ENCODE measurements around the gene KRT15.
A peak's percentile ranks its signal among the peaks of the same experiment; 100 is the strongest.

KRT15 gene

DNA sequence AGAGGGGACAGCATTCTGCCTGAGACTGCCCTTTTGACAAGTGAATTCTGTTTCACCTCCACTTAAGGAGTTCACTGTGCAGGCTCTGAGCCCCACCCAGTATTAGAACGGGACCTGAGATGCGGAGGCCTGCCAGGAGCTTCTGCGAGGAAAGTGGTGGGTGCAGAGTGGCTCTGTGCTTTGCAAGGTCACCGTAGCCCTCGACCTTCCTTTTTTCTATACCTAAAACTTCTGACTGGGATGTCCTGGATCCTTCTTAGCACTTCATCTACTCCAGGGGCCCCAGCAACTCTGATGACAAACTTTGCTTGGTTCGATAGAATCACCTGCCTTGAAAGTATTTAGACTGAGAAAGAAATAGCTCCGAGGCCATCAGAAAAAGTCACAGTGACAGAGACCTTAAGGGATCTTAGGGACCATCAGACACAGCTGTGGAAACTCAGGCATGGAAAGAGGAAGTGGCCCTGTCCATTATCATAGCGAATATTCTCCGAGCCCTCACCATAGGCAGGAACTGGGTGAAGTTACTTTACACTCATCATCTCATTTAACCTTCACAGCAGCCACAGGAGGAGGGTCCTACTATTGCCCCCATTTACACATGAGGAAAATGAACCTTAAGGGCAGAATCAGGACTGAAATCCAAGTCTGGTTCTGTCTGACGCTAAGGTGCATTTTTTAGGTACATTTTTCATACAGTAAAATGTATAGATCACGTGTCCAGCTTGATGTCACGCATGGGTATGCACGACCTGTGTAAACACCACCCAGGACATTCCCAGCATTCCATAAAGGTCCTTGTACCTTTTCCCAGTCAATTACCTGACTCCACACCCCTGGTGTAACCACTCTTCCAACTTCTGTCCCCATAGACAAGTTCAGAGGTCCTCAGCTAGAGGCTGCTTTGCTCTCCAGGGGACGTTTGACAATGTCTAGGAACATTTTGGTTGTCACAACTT lies 12.6 kb downstream of the KRT15 start:
- Histone ChIP-seq H3K9ac (ENCODE audit: low read length in 5 of 5) (no peak overlapping the region), H3K4me1 (ENCODE audit: control insufficient read depth in 5 of 5, insufficient read depth in 5 of 5, low read length in 5 of 5) (no peaks in the 10 kb centered on the region), H3K27ac (ENCODE audit: low read depth, low read length) (no peak overlapping the region), H3K27me3 (ENCODE audit: control insufficient read depth in 5 of 5, insufficient read depth in 4 of 5, low read length in 5 of 5) (peaks cover 0 to 9% (median 6%) of the 10 kb centered on the region in 5 donors), H3K36me3 (ENCODE audit: control insufficient read depth in 5 of 5, insufficient read depth in 5 of 5, low read length in 5 of 5) (no peaks in the 10 kb centered on the region), H3K9me3 (ENCODE audit: control insufficient read depth in 5 of 5, low read length in 5 of 5) (no peaks in the 10 kb centered on the region), H3K4me3 (ENCODE audit: low read depth in 1 of 5, low read length in 5 of 5) (no peak overlapping the region)

DNA sequence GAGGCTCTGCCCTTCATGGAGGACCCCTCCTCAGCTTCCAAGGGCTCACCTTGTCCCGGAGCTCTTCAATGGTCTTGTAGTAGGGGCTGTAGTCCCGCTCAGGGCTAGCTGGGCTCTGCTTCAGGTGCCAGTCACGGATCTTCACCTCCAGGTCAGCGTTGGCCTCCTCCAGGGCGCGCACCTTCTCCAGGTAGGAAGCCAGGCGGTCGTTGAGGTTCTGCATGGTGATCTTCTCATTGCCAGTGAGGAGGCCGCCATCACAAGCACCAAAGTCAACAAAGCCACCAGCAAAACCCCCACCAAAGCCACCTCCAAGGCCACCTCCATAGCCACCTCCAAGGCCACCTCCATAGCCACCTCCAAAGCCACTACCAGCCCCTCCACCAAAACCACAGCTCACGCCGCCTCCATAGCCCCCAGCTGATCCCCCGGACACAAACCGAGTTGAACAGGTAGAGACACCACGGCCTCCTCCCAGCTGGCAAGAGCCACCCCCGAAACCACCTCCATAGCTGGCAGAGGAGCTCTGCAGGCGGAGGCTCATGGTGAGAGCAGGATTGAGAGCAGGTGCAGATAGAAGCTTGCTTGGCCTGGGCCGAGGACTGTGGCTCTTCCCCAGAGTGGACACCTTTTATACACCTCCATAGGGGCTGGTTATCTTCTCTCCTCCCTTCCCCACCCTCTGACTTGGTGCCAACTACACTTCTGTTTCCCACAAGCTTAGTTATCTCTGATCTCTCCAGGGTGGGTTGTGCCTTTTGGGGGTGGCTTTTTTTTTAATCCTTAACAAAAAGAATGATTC lies 13.5 kb downstream of the KRT15 start, which contains the start of gene KRT13:
Gene KRT13 (minus strand): TSS at position 606 of the 802 bp plus-strand sequence. CDS start 62 bp downstream, at position 544.
- no peaks in the 10 kb centered on the region for H3K4me1 ChIP-seq (ENCODE audit: control insufficient read depth in 5 of 5, insufficient read depth in 5 of 5, low read length in 5 of 5)
- H3K27ac ChIP-seq (ENCODE audit: low read depth, low read length): no peak within 1 kb of the TSS
- no peak within 1 kb of the TSS for H3K9ac ChIP-seq (ENCODE audit: low read length in 5 of 5)
- no peaks in the 10 kb centered on the region for H3K36me3 ChIP-seq (ENCODE audit: control insufficient read depth in 5 of 5, insufficient read depth in 5 of 5, low read length in 5 of 5)
- H3K27me3 ChIP-seq (ENCODE audit: control insufficient read depth in 5 of 5, insufficient read depth in 4 of 5, low read length in 5 of 5): peaks cover 1 to 10% (median 4%) of the 10 kb centered on the region in 5 donors
- no peak within 1 kb of the TSS for H3K4me3 ChIP-seq (ENCODE audit: low read depth in 1 of 5, low read length in 5 of 5)
- no peaks in the 10 kb centered on the region for H3K9me3 ChIP-seq (ENCODE audit: control insufficient read depth in 5 of 5, low read length in 5 of 5)

DNA sequence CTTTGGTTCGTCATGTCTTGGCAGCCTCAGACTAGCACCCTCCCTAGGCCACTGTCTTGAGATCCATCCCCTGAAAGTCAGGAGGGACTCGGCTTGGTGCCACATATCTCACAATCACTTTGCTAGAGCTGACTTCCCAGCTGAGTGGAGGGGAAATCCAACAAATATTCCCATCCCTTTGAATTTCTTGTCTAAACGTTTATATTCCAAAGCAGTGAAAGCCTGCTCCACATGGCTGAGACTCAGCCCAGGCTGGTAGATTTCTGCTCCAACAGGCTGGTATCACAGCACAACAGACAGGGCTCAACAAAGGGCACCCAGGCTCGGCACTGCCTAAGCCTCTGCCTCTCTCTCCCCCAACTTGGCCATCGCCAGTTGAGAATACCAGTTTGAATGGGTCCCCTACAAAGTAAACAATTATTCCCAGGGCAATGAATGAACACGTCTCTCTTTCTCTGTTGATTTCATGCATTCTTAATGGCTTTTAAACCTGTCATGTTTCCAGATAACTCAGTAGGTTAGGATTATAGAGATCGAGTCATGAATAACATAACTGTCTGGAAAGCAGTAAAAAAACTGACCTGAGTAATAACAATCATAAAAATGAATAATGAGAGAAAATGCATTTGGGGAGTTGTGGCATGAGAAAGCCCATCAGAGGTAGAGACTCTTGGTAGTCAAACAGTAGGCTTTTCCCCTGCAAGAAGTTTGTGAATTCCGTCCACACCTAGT lies 14.3 kb downstream of the KRT15 start:
- Histone ChIP-seq H3K9me3 (ENCODE audit: control insufficient read depth in 5 of 5, low read length in 5 of 5) (no peaks in the 10 kb centered on the region), H3K27ac (ENCODE audit: low read depth, low read length) (no peak overlapping the region), H3K36me3 (ENCODE audit: control insufficient read depth in 5 of 5, insufficient read depth in 5 of 5, low read length in 5 of 5) (no peaks in the 10 kb centered on the region)

DNA sequence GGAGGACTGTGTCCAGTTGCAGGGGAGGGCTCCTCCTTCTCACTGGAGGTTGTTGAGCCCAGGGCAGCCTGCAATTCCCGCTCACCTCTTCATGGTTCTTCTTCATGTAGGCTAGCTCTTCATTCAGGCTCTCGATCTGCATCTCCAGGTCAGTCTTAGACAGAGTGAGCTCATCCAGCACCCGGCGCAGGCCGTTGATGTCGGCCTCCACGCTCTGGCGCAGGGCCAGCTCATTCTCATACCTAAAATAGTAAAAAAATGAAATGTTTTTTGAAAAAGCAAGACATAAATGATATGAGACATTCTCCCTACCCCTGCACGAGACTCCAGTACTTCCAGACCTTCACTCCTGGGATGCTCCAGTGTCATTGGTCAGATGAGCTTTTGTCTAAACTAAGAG lies 15.5 kb downstream of the KRT15 start:
- H3K4me1 ChIP-seq (ENCODE audit: control insufficient read depth in 5 of 5, insufficient read depth in 5 of 5, low read length in 5 of 5): peaks cover 0 to 6% (median 0%) of the 10 kb centered on the region in 5 donors
- no peak overlapping the region for H3K4me3 ChIP-seq (ENCODE audit: low read depth in 1 of 5, low read length in 5 of 5)
- H3K36me3 ChIP-seq (ENCODE audit: control insufficient read depth in 5 of 5, insufficient read depth in 5 of 5, low read length in 5 of 5): no peaks in the 10 kb centered on the region
- no peak overlapping the region for H3K9ac ChIP-seq (ENCODE audit: low read length in 5 of 5)
- no peaks in the 10 kb centered on the region for H3K9me3 ChIP-seq (ENCODE audit: control insufficient read depth in 5 of 5, low read length in 5 of 5)
- H3K27me3 ChIP-seq (ENCODE audit: control insufficient read depth in 5 of 5, insufficient read depth in 4 of 5, low read length in 5 of 5): peaks cover 3 to 17% (median 9%) of the 10 kb centered on the region in 5 donors
- no peak overlapping the region for H3K27ac ChIP-seq (ENCODE audit: low read depth, low read length)

More for the DNA sequence above, 14.3 kb downstream of the KRT15 start:
- Histone ChIP-seq H3K27me3 (ENCODE audit: control insufficient read depth in 5 of 5, insufficient read depth in 4 of 5, low read length in 5 of 5) (peaks cover 2 to 14% (median 7%) of the 10 kb centered on the region in 5 donors), H3K4me3 (ENCODE audit: low read depth in 1 of 5, low read length in 5 of 5) (no peak overlapping the region), H3K4me1 (ENCODE audit: control insufficient read depth in 5 of 5, insufficient read depth in 5 of 5, low read length in 5 of 5) (no peaks in the 10 kb centered on the region), H3K9ac (ENCODE audit: low read length in 5 of 5) (no peak overlapping the region)

DNA sequence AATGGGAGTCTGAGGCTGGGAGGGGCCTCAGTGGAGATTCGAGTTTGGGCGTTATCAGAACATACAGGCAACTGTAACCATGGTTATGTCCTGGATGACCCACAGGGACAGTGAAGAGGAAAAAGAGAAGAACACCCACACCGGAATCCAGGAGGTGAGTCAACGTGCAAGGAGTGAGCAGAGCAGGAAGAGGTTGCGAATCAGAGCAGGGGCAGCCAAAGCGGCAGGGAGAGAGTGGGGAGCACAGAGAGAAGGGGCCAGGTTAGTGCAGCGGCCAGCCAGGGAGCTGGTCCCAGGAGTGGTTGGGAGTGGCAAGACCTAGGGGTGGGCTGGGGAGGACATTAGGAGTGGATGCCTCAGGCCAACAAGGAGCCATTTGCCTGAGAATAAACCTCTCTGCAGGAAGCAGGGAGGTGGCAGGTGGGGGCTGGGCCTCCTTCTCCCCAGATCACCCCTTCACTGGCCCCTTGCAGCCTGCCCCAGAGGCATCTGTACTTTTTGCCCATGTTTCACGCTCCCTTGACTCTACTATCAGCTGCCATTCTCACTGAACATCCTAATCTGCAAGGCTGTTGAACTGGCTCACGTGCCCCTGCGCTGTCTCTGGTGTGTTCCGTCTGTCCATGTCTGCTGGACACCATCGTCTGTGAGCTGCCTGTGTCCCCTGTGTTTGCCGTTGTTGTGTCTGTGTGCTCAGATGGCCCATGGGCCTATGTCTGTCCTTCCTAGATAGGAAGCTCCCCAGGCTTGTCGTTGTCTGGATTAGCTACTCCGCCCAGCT lies 18.4 kb downstream of the KRT15 start:
- Histone ChIP-seq H3K27ac (ENCODE audit: low read depth, low read length) (no peak overlapping the region), H3K27me3 (ENCODE audit: control insufficient read depth in 5 of 5, insufficient read depth in 4 of 5, low read length in 5 of 5) (peaks cover 0 to 15% (median 10%) of the 10 kb centered on the region in 5 donors), H3K4me3 (ENCODE audit: low read depth in 1 of 5, low read length in 5 of 5) (no peak overlapping the region)

DNA sequence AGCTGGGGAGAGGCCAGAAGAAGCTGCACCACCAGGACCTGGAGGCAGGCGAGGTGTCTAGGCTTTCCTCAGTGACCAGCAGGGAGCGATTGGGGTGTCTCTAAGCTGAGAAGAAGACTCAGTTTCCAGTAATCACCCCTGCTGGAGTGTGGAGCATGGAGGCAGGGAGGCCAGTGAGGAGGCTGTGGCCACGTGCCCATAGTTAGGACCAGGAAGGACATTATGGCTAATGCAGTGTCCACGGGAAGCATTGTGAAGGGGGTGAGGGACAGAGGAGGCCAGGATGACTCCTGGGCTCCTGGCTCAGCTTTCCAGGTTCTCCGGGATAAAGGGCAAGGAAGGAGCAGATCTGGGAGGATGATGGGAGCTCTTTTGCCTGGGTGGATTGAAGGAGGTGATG lies 19.0 kb downstream of the KRT15 start:
- no peak overlapping the region for H3K27ac ChIP-seq (ENCODE audit: low read depth, low read length)
- H3K27me3 ChIP-seq (ENCODE audit: control insufficient read depth in 5 of 5, insufficient read depth in 4 of 5, low read length in 5 of 5): peaks cover 0 to 15% (median 10%) of the 10 kb centered on the region in 5 donors
- H3K9me3 ChIP-seq (ENCODE audit: control insufficient read depth in 5 of 5, low read length in 5 of 5): no peaks in the 10 kb centered on the region
- no peak overlapping the region for H3K9ac ChIP-seq (ENCODE audit: low read length in 5 of 5)
- H3K4me1 ChIP-seq (ENCODE audit: control insufficient read depth in 5 of 5, insufficient read depth in 5 of 5, low read length in 5 of 5): peaks cover 0 to 12% (median 4%) of the 10 kb centered on the region in 5 donors
- H3K4me3 ChIP-seq (ENCODE audit: low read depth in 1 of 5, low read length in 5 of 5): no peak overlapping the region
- H3K36me3 ChIP-seq (ENCODE audit: control insufficient read depth in 5 of 5, insufficient read depth in 5 of 5, low read length in 5 of 5): no peaks in the 10 kb centered on the region

More for the DNA sequence above, 18.4 kb downstream of the KRT15 start:
- Histone ChIP-seq H3K9ac (ENCODE audit: low read length in 5 of 5) (no peak overlapping the region), H3K9me3 (ENCODE audit: control insufficient read depth in 5 of 5, low read length in 5 of 5) (no peaks in the 10 kb centered on the region), H3K36me3 (ENCODE audit: control insufficient read depth in 5 of 5, insufficient read depth in 5 of 5, low read length in 5 of 5) (no peaks in the 10 kb centered on the region), H3K4me1 (ENCODE audit: control insufficient read depth in 5 of 5, insufficient read depth in 5 of 5, low read length in 5 of 5) (peaks cover 0 to 12% (median 4%) of the 10 kb centered on the region in 5 donors)

DNA sequence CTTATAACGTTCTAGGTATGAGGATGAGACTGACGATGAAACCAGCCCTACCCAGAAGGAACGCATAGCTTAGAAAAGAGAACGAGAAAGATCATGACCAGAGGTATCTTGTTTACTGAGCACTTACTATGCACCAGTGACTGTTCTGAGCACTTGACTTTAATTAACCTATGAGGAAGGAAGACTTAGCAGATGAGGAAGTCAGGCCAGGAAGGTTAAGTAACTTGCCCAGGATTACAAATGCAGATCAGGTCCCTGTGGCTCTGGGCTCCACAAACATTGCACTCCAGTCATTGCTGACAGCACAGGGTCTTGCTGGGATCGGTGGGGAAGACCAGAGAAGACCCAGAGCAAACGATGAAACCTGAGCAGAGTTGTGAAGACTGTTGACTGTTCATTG lies 20.4 kb downstream of the KRT15 start:
- Histone ChIP-seq H3K4me1 (ENCODE audit: control insufficient read depth in 5 of 5, insufficient read depth in 5 of 5, low read length in 5 of 5) (peaks cover 0 to 14% (median 4%) of the 10 kb centered on the region in 5 donors), H3K9me3 (ENCODE audit: control insufficient read depth in 5 of 5, low read length in 5 of 5) (no peaks in the 10 kb centered on the region), H3K9ac (ENCODE audit: low read length in 5 of 5) (no peak overlapping the region), H3K4me3 (ENCODE audit: low read depth in 1 of 5, low read length in 5 of 5) (no peak overlapping the region), H3K36me3 (ENCODE audit: control insufficient read depth in 5 of 5, insufficient read depth in 5 of 5, low read length in 5 of 5) (no peaks in the 10 kb centered on the region), H3K27me3 (ENCODE audit: control insufficient read depth in 5 of 5, insufficient read depth in 4 of 5, low read length in 5 of 5) (peaks cover 0 to 15% (median 10%) of the 10 kb centered on the region in 5 donors), H3K27ac (ENCODE audit: low read depth, low read length) (no peak overlapping the region)

DNA sequence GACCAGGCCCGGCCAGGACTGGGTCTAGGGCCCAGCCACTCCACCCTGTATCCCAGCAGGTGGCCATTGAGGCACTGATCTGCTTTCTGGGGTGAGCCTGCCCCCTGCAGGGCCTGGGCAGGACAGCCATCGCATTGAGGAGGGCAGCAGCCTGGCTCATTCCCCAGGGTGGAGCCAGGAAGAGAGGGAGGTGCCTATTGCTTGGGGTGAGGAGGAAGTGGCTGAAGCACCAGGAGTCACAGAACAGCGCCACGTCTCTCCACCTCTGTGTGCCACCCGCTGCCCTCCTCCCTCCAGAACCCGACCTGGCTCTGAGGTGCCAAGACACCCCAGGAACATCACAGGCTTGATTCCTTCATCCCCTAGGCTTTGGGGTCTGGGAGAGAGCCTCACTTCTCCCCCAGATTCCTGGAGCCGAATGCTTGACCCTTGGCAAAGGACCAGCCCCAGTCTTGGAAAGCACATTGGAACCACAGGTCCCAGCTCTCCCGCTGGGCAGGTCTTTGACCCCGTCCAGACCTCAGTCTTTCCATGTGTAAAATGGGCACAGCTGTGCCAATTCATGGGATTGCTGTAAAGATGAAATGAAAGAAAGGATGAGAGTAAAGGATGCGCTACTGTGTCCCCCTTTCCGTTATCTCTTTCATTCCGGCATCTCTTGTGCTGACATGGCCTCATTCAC lies 21.7 kb downstream of the KRT15 start:
- Histone ChIP-seq H3K27me3 (ENCODE audit: control insufficient read depth in 5 of 5, insufficient read depth in 4 of 5, low read length in 5 of 5) (peaks cover 0 to 15% (median 10%) of the 10 kb centered on the region in 5 donors), H3K4me3 (ENCODE audit: low read depth in 1 of 5, low read length in 5 of 5) (peak overlapping the region in 1 of 5 donors; percentile 7), H3K9ac (ENCODE audit: low read length in 5 of 5) (no peak overlapping the region), H3K4me1 (ENCODE audit: control insufficient read depth in 5 of 5, insufficient read depth in 5 of 5, low read length in 5 of 5) (peaks cover 0 to 26% (median 15%) of the 10 kb centered on the region in 5 donors), H3K36me3 (ENCODE audit: control insufficient read depth in 5 of 5, insufficient read depth in 5 of 5, low read length in 5 of 5) (no peaks in the 10 kb centered on the region), H3K27ac (ENCODE audit: low read depth, low read length) (no peak overlapping the region), H3K9me3 (ENCODE audit: control insufficient read depth in 5 of 5, low read length in 5 of 5) (no peaks in the 10 kb centered on the region)

Measured in subcutaneous abdominal adipose tissue (tissue), 5 donors.